SK-N-MC (cell line): ENCODE data around the gene EFCC1.

ENCODE experiments used
- DNase-seq: peaks from one replicate; pipeline ENCODE4 v3.0.0-alpha.2; 2011; ENCODE audit warnings: low read depth, low spot score
- H3K27ac ChIP-seq: fragments of 200-600 bp; sonication (generic); 2 replicates; pipeline ENCODE4 v1.5.1; 2016; ENCODE audit warnings: mixed run types
- H3K36me3 ChIP-seq: fragments of 200-600 bp; sonication (generic); 2 replicates; pipeline ENCODE4 v1.6.1; 2017; ENCODE audit warnings: antibody characterized with exemption, low read length, mixed read lengths; ENCODE audit not compliant: insufficient read depth
- H3K4me3 ChIP-seq: fragments of 200-600 bp; sonication (generic); 2 replicates; pipeline ENCODE4 v1.5.1; 2016
- H3K9ac ChIP-seq: fragments of 200-600 bp; sonication (generic); 2 replicates; pipeline ENCODE4 v1.8.0; 2017; ENCODE audit warnings: mixed run types, mixed read lengths; ENCODE audit not compliant: insufficient read length
- H3K9me3 ChIP-seq: fragments of 200-600 bp; sonication (generic); 2 replicates; pipeline ENCODE4 v1.6.1; 2017; ENCODE audit warnings: low read depth, mild to moderate bottlenecking, antibody characterized with exemption, low read length, moderate library complexity, mixed read lengths
- EZH2 ChIP-seq: fragments of 200-600 bp; sonication (generic); IDR thresholded peaks from one replicate; pipeline ENCODE4 v1.6.1; 2017; ENCODE audit warnings: antibody characterized with exemption
- FOXP2 ChIP-seq: optimal IDR thresholded peaks from 2 replicates; pipeline ENCODE3; 2011; ENCODE audit warnings: mild to moderate bottlenecking, moderate library complexity; ENCODE audit not compliant: insufficient read depth; ENCODE audit errors: extremely low read length, control extremely low read depth
- POLR2AphosphoS5 ChIP-seq: IDR thresholded peaks from 2 replicates; pipeline ENCODE4 v1.6.1; 2012; ENCODE audit warnings: mild to moderate bottlenecking, low read depth, low read length, borderline replicate concordance

The EFCC1 gene

DNA sequence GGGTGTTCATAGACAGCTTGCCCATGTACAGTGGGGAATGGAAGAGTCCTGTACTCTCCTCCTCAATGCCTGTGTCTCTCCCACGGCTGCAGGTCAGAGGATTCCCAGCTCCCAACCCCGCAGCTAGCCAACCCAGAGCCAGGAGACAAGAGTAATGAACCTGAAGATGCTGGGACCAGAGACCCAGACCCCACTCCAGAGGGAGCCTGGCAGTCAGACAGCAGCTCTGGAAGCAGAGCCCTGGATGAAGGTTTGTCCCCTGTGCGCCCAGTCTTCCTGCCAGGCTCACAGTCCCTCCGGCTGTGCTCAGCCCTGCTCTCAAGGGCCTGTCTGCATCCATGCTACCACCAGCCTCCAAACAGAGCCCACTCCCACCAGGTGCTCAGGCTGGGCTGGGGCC, 29.5 kb downstream of the EFCC1 start:
- no peak overlapping the region for H3K9ac ChIP-seq
- no peak for TF ChIP-seq FOXP2
- no peak for TF ChIP-seq EZH2
- no peak for TF ChIP-seq POLR2AphosphoS5

DNA sequence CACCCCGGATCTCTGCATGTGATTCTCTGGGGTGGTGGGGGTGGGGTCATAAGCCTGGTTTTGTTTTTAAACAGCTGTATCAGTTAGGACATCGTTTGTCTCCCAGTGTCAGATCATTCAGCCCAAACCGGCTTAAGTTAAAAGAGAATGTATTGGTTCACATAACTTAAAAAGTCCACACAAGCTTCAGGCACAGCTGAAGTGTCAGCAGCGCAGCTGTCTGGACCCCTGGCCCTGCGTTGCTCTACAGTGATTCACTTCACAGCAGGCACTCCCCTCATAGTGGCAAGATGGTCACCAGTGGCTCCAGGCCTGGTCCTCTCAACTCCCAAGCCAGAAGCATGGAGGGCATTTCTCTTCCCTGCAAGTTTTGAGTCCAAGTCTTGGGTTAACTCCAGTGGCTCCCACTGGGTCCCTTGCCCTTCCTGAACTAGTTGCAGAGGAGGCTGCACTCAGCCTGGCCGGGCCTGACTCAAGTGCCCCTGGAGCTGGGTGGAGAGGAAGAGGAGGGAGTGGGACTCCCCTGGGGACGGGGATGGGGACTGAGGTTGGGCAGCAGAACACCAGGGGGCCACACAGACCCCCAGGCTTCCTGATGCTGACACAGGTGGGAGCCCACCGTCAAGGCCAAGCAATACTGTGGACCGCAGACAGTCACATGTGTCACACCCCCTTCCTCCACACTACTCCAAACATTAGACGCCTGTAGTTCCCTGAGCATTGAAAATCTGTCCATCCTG, 30.5 kb downstream of the EFCC1 start:
- no peak overlapping the region for H3K27ac ChIP-seq
- DNase-seq, result no peak
- TF ChIP-seq EZH2 (no peak), POLR2AphosphoS5 (no peak), FOXP2 (no peak)

More for the DNA sequence above, 29.5 kb downstream of the EFCC1 start:
- no peak for DNase-seq
- Histone ChIP-seq H3K4me3 (no peak overlapping the region), H3K9me3 (no peaks in the 10 kb centered on the region), H3K36me3 (no peaks in the 10 kb centered on the region), H3K27ac (no peak overlapping the region)

DNA sequence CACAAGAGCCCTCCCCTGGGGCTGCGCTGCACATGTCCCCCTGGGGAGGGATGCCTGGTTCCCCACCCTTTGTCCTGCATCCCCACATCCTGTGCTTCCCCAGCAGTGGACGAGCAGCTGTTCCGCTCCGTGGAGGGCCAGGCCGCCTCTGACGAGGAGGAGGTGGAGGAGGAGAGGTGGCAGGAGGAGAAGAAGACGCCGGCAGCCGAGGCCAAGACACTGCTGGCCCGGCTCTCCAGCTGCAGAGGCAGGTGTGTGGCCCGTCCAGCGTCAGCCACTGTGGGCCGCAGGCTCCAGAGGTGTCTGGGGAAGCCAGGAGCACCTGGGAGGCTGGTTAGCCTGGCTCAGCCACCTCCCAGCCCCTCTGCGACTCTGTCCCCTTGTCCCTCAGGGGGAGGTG, 31.6 kb downstream of the EFCC1 start:
- H3K9me3 ChIP-seq, result no peaks in the 10 kb centered on the region
- no peaks in the 10 kb centered on the region for H3K36me3 ChIP-seq
- H3K4me3 ChIP-seq, result no peak overlapping the region
- no peak overlapping the region for H3K9ac ChIP-seq
- TF ChIP-seq POLR2AphosphoS5, result no peak
- no peak for TF ChIP-seq EZH2
- no peak for TF ChIP-seq FOXP2
- no peak overlapping the region for H3K27ac ChIP-seq
- DNase-seq, result no peak

More for the DNA sequence above, 30.5 kb downstream of the EFCC1 start:
- Histone ChIP-seq H3K36me3 (no peaks in the 10 kb centered on the region), H3K4me3 (no peak overlapping the region), H3K9me3 (no peaks in the 10 kb centered on the region), H3K9ac (no peak overlapping the region)

DNA sequence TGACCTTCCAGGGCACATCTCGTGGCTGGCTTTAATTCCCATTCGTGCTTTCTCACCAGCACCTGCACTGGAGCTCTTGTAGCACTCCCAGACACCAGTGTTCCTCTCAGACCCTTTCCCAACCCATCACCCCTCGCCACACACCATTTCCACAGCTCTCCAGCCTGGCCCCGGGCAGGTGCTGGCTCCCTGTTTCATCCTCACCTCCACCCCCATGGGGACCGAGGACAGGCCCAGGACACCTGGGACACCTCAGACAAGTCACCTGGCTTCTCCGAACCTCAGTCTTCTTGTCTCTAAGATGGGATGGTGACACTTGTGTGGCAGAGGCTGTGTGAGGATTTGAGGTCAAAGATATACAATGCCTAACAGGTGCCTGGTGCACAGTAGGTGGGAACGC, 32.0 kb downstream of the EFCC1 start:
- Histone ChIP-seq H3K36me3 (no peaks in the 10 kb centered on the region), H3K4me3 (no peak overlapping the region), H3K27ac (no peak overlapping the region), H3K9me3 (no peaks in the 10 kb centered on the region), H3K9ac (no peak overlapping the region)
- no peak for TF ChIP-seq FOXP2
- no peak for TF ChIP-seq EZH2
- no peak for TF ChIP-seq POLR2AphosphoS5
- no peak for DNase-seq

DNA sequence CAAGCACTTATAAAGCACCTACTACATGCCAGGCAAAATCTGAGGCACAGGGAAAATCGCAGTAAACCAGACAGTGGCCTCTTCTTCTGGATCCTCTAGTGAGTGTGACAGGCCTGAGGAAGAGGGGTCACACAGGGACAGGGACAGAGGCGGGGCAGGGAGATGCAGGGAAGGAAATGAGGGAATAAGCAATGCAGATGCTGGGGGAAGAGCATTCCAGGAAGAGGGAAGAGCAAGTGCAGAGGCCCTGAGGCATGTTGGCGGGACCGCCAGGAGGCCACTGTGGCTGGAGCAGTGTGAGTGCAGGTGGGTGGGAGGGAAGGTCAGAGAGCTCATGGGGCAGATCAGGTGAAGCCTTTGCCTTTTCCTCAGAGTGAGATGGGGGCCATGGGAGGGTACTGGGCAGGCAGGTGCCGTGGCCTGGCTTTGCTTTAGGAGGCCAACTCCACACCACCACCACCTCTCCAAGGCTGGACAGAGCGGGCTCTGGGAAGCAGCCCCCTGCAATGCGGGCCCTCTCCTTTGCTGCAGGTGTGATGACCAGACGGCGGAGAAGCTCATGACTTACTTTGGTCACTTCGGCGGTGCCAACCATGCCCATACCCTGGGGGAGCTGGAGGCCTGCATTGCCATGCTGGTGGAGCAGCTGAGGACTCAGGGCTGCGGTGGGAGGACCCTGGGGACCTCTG, 32.7 kb downstream of the EFCC1 start:
- TF ChIP-seq EZH2 (no peak), POLR2AphosphoS5 (no peak), FOXP2 (no peak)
- Histone ChIP-seq H3K36me3 (no peaks in the 10 kb centered on the region), H3K27ac (no peak overlapping the region), H3K4me3 (no peak overlapping the region), H3K9ac (no peak overlapping the region), H3K9me3 (no peaks in the 10 kb centered on the region)
- no peak for DNase-seq

DNA sequence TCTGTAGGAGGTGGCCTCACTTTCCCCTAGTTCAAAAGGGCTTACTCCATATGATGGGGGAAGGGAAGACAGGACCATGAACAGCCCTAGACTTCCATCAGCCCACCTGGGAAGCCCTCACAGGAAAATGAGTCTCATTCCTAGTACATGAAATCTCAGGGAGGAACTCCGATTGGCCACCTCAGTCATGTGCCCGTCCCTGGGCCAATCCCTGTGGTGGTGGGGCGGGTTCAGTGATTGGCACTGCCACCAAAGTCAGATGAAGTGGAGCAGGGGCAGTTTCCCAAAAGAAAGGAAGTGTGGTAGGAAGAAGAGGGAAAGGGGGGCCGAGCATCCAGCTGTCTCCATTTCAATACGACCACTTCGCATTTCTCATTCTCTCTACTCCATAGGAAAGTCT, 33.5 kb downstream of the EFCC1 start:
- no peak for DNase-seq
- Histone ChIP-seq H3K4me3 (no peak overlapping the region), H3K9me3 (no peaks in the 10 kb centered on the region), H3K36me3 (no peaks in the 10 kb centered on the region), H3K27ac (peak overlapping the region; percentile 55), H3K9ac (no peak overlapping the region)
- TF ChIP-seq POLR2AphosphoS5 (no peak), EZH2 (no peak), FOXP2 (no peak)

DNA sequence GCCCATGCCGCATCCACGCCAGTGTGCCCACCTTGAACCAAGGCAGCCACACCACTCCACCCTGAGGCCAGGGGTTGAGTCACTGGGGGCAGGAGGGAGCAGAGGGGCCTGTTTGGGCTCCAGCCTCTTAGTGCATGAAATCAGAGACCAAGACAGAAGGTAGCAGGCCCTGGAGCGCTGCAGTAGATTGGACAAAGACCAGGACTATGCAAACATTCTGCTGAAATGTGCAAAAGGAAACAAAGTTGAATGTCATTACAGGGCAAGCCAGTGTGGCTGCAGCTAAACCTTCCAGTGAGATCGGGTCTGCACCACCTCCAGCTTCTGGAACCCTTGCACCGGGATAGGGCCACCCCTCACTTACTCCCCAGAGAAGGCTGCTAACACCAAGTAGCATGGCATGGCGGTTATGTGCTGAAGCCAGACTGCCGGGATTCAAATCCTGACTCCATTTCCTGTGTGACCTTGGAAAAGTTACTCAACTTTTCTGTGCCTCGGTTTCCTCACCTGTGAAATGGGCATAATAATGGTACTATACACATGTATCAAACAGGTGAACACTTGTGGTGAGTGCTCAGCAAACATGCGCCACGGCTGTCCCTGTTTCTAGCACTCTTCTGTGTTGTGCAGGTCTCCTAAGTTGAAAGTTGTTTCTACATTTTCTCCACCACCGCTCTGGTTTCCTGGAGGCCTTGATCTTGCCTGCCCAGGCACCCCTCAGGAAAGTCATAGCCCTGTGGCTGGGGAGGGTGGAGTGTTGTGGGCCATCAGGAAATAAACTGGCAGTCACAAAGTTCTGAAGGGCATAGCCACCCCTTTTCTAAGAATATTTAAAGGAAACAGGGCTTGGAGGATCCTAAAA, 34.5 kb downstream of the EFCC1 start:
- Histone ChIP-seq H3K36me3 (no peaks in the 10 kb centered on the region), H3K9me3 (no peaks in the 10 kb centered on the region), H3K9ac (no peak overlapping the region), H3K4me3 (no peak overlapping the region), H3K27ac (0 out of 2 replicates have a peak overlapping the region, but pooled peaks have one; percentile 55)
- TF ChIP-seq FOXP2 (no peak), POLR2AphosphoS5 (no peak), EZH2 (no peak)
- no peak for DNase-seq
